Keratinocyte (primary cell): Measurements from ENCODE around the gene ADGRB3. TPM values are rescaled to one million over a fixed set of nuclear protein-coding genes. Genes with fewer than 3 reads are reported as not detected.

Source experiments
- DNase-seq: peaks from one replicate; pipeline ENCODE4 v3.0.0-alpha.2; 2011; ENCODE audit warnings: low read depth, missing footprints, low spot score
- FAIRE-seq: peaks from 2 replicates; lab custom pipeline; 2011; peaks lifted over from hg19 to GRCh38; lab: Jason Lieb, UNC
- H2AFZ ChIP-seq: 2 replicates; pipeline ENCODE4 v1.6.0; 2012; ENCODE audit warnings: low read length, control low read depth, inconsistent platforms; ENCODE audit not compliant: control insufficient read depth
- H3K27ac ChIP-seq: 2 replicates; pipeline ENCODE4 v1.5.1; 2011; ENCODE audit warnings: low read length; ENCODE audit not compliant: control insufficient read depth, insufficient read depth
- H3K27me3 ChIP-seq: 3 replicates; pipeline ENCODE4 v1.6.0; 2011; ENCODE audit warnings: low read length; ENCODE audit not compliant: control insufficient read depth, insufficient read depth; ENCODE audit errors: extremely low read depth
- H3K36me3 ChIP-seq, 2 experiments: 2 replicates in 1 of 2; 3 replicates in 1 of 2; pipeline ENCODE4 v1.5.1; 2011; ENCODE audit warnings: low read length in 2 of 2, mild to moderate bottlenecking in 1 of 2; ENCODE audit not compliant: control insufficient read depth in 2 of 2, insufficient read depth in 2 of 2; ENCODE audit errors: extremely low read depth in 1 of 2
- H3K4me1 ChIP-seq: 3 replicates; pipeline ENCODE4 v1.5.1; 2011; ENCODE audit warnings: low read length; ENCODE audit not compliant: control insufficient read depth, insufficient read depth; ENCODE audit errors: extremely low read depth
- H3K4me2 ChIP-seq: 3 replicates; pipeline ENCODE4 v1.6.0; 2011; ENCODE audit warnings: low read depth, low read length; ENCODE audit not compliant: control insufficient read depth, insufficient read depth; ENCODE audit errors: extremely low read depth
- H3K4me3 ChIP-seq, 3 experiments: fragments of 200-600 bp in 1 of 3; sonication (generic) in 1 of 3; 2 replicates in 2 of 3; 3 replicates in 1 of 3; pipeline ENCODE4 v1.5.1; 2011 to 2016; ENCODE audit warnings: low read length in 3 of 3, mild to moderate bottlenecking in 3 of 3, control low read depth in 2 of 3, inconsistent platforms in 1 of 3, low read depth in 1 of 3, mixed read lengths in 1 of 3, mixed run types in 1 of 3, moderate library complexity in 1 of 3; ENCODE audit not compliant: control insufficient read depth in 2 of 3, insufficient read depth in 2 of 3; ENCODE audit errors: extremely low read depth in 1 of 3
- H3K79me2 ChIP-seq: 2 replicates; pipeline ENCODE4 v1.6.0; 2012; ENCODE audit warnings: low read length; ENCODE audit not compliant: control insufficient read depth, insufficient read depth
- H3K9ac ChIP-seq: 3 replicates; pipeline ENCODE4 v1.6.0; 2011; ENCODE audit warnings: low read length; ENCODE audit not compliant: control insufficient read depth, insufficient read depth; ENCODE audit errors: extremely low read depth
- H3K9me1 ChIP-seq: 3 replicates; pipeline ENCODE4 v1.6.0; 2011; ENCODE audit warnings: low read length; ENCODE audit not compliant: control insufficient read depth, insufficient read depth; ENCODE audit errors: extremely low read depth
- H3K9me3 ChIP-seq: 2 replicates; pipeline ENCODE4 v1.5.1; 2012; ENCODE audit warnings: low read depth, low read length; ENCODE audit not compliant: control insufficient read depth
- H4K20me1 ChIP-seq: 3 replicates; pipeline ENCODE4 v1.6.0; 2011; ENCODE audit warnings: low read length; ENCODE audit not compliant: control insufficient read depth, insufficient read depth; ENCODE audit errors: extremely low read depth
- EZH2 ChIP-seq: IDR thresholded peaks from one replicate; pipeline ENCODE4 v1.6.1; 2012; ENCODE audit warnings: inconsistent platforms, mild to moderate bottlenecking, low read length, moderate library complexity
- dilution Hi-C: fragments of 300-500 bp; cut with MboI; formaldehyde crosslinking; loops from one replicate; pipeline ENCODE4 v1.7.0; 2020; ENCODE audit warnings: low sequenced_read_pairs; ENCODE audit not compliant: extremely low pct_ligation_motif_present
- polyA plus RNA-seq, 5 experiments: library from polyadenylated mRNA; depleted of rRNA in 3 of 5; stranded (reverse) in 3 of 5; stranded (forward) in 1 of 5; unstranded in 1 of 5; fragments of >200 nt; gene quantifications; 1 replicate in 1 of 5; 2 replicates in 3 of 5; 3 replicates in 1 of 5; pipeline versions ENCODE4 v1.2.1 to v1.2.3, GENCODE V29; 2011 to 2012; ENCODE audit warnings: missing spikeins in 2 of 5, low read depth in 1 of 5, low replicate concordance in 1 of 5
- TF ChIP-seq, protein P1 (sequence below), 3 experiments: IDR thresholded peaks in 1 of 3; conservative IDR thresholded peaks in 1 of 3; optimal IDR thresholded peaks in 1 of 3; 2 replicates in 2 of 3; 3 replicates in 1 of 3; pipeline versions ENCODE3 to v1.5.1; 2011; ENCODE audit warnings: low read length in 3 of 3, mild to moderate bottlenecking in 3 of 3, moderate library complexity in 2 of 3, control low read depth in 1 of 3, inconsistent platforms in 1 of 3; ENCODE audit not compliant: insufficient read depth in 2 of 3; ENCODE audit errors: extremely low read depth in 1 of 3

ADGRB3 gene
- polyA plus RNA-seq, 1 donor (not counting 4 experiments of a cell fraction or from before 2014, with no cell fraction given), result not detected

DNA sequence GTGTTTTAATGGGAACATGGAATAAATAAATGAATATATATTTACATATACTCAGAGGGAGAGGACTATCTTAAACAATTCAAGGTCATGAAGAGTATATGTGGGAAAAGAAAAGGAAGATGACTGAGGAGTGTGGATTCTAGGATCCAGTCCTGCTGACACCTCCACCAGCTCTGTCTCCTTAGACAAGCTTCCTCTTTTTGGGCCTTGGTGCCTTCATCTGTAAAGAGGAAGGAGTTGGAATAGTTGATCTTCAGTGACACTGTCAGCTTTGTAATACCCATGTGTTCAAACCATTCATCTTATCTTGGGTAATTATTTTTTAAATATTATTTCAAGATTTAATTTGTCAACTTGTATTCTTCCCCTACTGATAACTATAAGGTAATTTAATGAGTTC, 338.0 kb downstream of the ADGRB3 start:
- no peak overlapping the region for H3K9ac ChIP-seq
- H4K20me1 ChIP-seq, result no peaks in the 10 kb centered on the region
- H3K4me1 ChIP-seq, result no peaks in the 10 kb centered on the region
- no peak for TF ChIP-seq EZH2
- TF ChIP-seq, protein P1, sequence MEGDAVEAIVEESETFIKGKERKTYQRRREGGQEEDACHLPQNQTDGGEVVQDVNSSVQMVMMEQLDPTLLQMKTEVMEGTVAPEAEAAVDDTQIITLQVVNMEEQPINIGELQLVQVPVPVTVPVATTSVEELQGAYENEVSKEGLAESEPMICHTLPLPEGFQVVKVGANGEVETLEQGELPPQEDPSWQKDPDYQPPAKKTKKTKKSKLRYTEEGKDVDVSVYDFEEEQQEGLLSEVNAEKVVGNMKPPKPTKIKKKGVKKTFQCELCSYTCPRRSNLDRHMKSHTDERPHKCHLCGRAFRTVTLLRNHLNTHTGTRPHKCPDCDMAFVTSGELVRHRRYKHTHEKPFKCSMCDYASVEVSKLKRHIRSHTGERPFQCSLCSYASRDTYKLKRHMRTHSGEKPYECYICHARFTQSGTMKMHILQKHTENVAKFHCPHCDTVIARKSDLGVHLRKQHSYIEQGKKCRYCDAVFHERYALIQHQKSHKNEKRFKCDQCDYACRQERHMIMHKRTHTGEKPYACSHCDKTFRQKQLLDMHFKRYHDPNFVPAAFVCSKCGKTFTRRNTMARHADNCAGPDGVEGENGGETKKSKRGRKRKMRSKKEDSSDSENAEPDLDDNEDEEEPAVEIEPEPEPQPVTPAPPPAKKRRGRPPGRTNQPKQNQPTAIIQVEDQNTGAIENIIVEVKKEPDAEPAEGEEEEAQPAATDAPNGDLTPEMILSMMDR (optimal IDR thresholded peaks at IDR 0.05 in 1 of 3, IDR thresholded peaks at IDR 0.05 in 1 of 3, conservative IDR thresholded peaks at IDR 0.05 in 1 of 3; ENCODE audit: extremely low read depth in 1 of 3, insufficient read depth in 2 of 3, low read length in 3 of 3), result no peak
- H3K27ac ChIP-seq, result no peak overlapping the region
- no peak overlapping the region for H2AFZ ChIP-seq
- H3K27me3 ChIP-seq, result no peaks in the 10 kb centered on the region
- dilution Hi-C loops, result no loop called here
- no peak for FAIRE-seq
- no peaks in the 10 kb centered on the region for H3K9me3 ChIP-seq
- DNase-seq, result no peak
- H3K4me2 ChIP-seq, result no peak overlapping the region
- H3K79me2 ChIP-seq, result no peaks in the 10 kb centered on the region
- H3K36me3 ChIP-seq, result no peaks in the 10 kb centered on the region
- H3K9me1 ChIP-seq, result no peaks in the 10 kb centered on the region
- H3K4me3 ChIP-seq, result no peak overlapping the region

DNA sequence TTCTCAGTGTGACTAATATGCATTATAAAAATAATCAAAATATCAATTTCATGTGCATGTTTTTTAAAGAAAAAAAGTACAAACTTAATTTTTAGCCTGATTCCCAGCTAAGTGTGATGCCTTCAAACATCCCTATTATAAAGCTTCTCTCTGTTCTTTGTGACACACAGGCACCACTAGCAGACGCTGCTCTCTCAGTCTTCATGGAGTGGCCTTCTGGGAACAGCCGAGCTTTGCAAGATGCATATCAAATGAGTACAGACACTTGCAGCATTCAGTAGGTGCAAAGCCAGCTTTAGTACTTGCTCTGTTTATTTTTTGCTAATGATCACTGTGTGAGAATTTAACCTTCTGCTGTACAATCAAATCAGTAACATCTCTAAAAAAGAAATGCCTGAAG, 340.0 kb downstream of the ADGRB3 start:
- H2AFZ ChIP-seq, result no peak overlapping the region
- no peak overlapping the region for H3K27ac ChIP-seq
- H4K20me1 ChIP-seq, result no peaks in the 10 kb centered on the region
- dilution Hi-C loops, result no loop called here
- no peak overlapping the region for H3K4me2 ChIP-seq
- DNase-seq (no peak), FAIRE-seq (no peak)
- H3K4me1 ChIP-seq, result no peaks in the 10 kb centered on the region
- H3K9me1 ChIP-seq, result no peaks in the 10 kb centered on the region
- no peaks in the 10 kb centered on the region for H3K27me3 ChIP-seq
- TF ChIP-seq, protein P1 (optimal IDR thresholded peaks at IDR 0.05 in 1 of 3, IDR thresholded peaks at IDR 0.05 in 1 of 3, conservative IDR thresholded peaks at IDR 0.05 in 1 of 3; ENCODE audit: extremely low read depth in 1 of 3, insufficient read depth in 2 of 3, low read length in 3 of 3), result no peak
- no peak for TF ChIP-seq EZH2
- no peaks in the 10 kb centered on the region for H3K36me3 ChIP-seq
- no peaks in the 10 kb centered on the region for H3K79me2 ChIP-seq
- no peak overlapping the region for H3K4me3 ChIP-seq
- no peaks in the 10 kb centered on the region for H3K9me3 ChIP-seq
- H3K9ac ChIP-seq, result no peak overlapping the region
